Measurements from ENCODE around the gene ZFHX2. TPM values are rescaled to one million over a fixed set of nuclear protein-coding genes. Genes with fewer than 3 reads are reported as not detected.

ZFHX2 gene
- polyA plus RNA-seq, 1 donor from 2014 or later: 0.26 TPM

DNA sequence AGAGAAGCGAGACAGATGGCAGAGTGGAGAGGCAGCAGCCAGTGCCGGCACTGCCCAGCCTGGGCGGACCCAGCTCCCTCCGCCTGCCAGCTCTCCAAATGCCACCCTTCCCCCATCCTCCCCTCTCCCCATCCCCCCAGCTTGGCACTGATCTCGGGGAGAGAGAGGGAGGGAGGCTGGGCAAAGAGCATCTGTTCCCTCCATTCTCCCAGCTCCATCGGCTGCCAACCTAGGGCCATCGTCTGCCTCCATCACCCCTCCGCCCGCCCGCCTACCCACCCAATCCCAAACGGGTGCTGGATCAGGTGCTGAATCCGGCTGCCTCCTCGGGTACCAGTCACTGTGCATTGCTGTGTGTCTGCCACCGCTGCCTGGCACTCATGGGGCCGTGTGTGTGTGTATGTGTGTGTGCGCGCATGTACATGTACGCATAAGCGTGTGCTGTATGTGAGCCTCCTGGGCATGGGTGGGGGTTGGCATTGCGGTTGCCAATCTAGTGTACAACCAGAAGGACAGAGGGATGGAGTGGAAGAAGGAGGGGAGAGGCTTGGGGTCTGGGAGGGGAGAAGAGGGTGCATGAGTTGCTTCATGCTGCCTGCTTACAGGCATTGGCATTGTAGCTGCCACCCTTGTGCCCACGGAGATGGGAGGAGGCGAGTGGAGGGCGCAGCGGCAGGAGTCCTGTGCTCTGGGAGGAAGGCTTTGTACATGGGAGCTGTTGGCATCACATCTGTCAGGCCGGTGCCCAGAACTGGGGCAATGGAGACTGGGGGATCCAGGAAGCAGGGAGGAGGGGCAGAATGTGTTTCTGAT lies 38.4 kb downstream of the ZFHX2 start:
- Mint-ChIP-seq H3K27me3 (no peaks in the 10 kb centered on the region), H3K9me3 (no peaks in the 10 kb centered on the region), H3K36me3 (peaks cover 18% of the 10 kb centered on the region), H3K4me3 (peak overlapping the region in 1 of 4 donors; percentile 55), H3K27ac (no peak overlapping the region), H3K4me1 (no peaks in the 10 kb centered on the region)

DNA sequence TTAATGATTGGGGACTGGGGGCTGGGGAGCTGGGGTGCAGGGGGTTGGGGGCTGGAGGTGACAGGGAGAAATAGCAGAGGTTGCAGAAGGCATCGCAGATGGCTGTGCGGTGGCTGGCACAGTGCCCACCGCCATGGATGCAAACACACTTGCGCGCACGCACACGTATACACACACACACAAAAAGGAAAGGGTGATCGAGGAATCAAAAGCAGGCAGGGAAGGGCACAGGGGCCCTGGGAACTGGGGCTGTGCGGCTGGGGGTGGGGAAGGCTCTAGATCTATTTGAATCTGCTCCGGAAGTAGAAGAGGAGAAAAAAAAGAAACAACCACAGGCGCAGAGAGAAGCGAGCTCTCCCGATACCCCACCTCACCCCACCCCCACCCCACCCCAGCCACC lies 39.4 kb downstream of the ZFHX2 start:
- Mint-ChIP-seq H3K27ac (no peak overlapping the region), H3K4me3 (peak overlapping the region in 1 of 4 donors; percentile 28)

DNA sequence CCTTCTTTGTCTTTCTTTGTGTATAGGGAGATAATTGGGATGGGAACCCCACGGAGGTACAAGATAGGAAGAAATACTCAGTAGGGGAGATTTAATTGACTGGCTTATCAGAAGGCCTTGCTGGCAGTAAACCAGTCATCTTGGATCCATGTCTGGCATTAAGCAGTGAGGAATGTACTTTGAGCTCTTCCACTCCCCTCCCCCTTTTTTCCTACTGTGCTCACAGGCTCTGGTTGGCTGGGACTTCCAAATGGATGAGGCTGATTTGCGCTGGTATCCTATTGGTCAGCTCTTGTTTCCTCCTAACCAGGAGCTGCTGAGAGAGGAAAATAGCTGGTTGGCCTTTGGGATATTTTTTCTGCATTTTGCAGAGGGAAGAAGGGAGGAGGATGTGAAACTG lies 57.3 kb downstream of the ZFHX2 start:
- H3K27ac Mint-ChIP-seq: no peak overlapping the region
- H3K27me3 Mint-ChIP-seq: no peaks in the 10 kb centered on the region
- no peaks in the 10 kb centered on the region for H3K4me1 Mint-ChIP-seq
- H3K36me3 Mint-ChIP-seq: peaks cover 2% of the 10 kb centered on the region
- H3K9me3 Mint-ChIP-seq: no peaks in the 10 kb centered on the region
- H3K4me3 Mint-ChIP-seq: no peak overlapping the region

More for the DNA sequence above, 39.4 kb downstream of the ZFHX2 start:
- Mint-ChIP-seq H3K36me3 (peaks cover 18% of the 10 kb centered on the region), H3K27me3 (no peaks in the 10 kb centered on the region), H3K9me3 (no peaks in the 10 kb centered on the region), H3K4me1 (no peaks in the 10 kb centered on the region)

DNA sequence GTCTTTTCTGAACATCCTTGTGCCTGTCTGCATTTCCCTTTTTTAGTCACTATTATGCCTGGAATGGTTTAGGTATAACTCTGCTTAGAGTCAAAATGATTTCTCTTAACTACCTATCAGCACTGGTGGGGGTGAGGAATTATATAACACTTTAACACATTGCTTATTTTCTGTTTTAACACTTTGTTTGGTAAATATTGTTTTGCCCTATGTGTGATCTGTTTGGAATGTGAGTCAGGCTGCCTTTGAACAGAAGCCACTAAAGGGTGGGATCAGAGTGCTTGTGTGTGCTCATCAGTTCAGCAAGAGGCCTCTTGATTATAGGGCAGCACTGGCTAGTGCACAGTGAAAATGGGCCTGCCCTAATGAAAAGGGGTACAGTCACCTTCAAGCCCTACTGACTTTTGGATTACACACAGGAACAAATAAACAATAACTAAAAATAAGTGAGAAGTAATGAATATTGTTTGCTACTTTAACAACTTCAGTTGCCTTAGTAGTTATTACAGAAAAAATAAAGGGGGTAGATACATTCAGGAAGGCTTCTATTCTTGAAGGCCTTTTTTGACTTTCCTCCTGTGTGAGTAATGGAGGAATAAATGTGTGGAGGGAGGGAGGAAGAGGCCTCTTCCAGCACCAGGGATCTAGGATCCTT lies 58.8 kb downstream of the ZFHX2 start:
- H3K4me1 Mint-ChIP-seq: no peaks in the 10 kb centered on the region
- H3K36me3 Mint-ChIP-seq: peaks cover 4% of the 10 kb centered on the region
- no peak overlapping the region for H3K27ac Mint-ChIP-seq
- H3K4me3 Mint-ChIP-seq: no peak overlapping the region
- no peaks in the 10 kb centered on the region for H3K9me3 Mint-ChIP-seq
- no peaks in the 10 kb centered on the region for H3K27me3 Mint-ChIP-seq

DNA sequence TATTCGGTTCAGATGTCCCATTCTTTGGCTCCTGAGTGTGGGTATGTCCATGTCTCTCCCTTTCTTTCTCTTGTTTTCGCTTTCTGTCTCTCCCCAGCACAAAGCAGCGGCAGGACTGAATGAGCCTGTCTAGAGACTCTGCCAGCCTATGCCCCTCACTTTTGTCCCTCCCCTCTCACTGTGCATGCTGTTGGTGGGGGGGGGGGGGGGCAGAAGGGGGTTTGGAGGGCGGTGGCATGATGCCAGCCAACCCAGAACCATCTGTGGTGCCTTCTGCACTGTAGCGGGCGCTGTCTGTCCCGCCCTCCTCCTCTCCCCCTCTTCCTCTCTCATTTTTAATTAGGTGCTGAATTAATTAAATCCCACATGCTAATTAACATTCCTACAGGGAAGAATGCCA lies 64.3 kb downstream of the ZFHX2 start:
- H3K9me3 Mint-ChIP-seq: no peaks in the 10 kb centered on the region
- no peak overlapping the region for H3K4me3 Mint-ChIP-seq
- no peaks in the 10 kb centered on the region for H3K27me3 Mint-ChIP-seq
- H3K36me3 Mint-ChIP-seq: peaks cover 6% of the 10 kb centered on the region
- H3K27ac Mint-ChIP-seq: no peak overlapping the region
- peaks cover 0 to 2% (median 0%) of the 10 kb centered on the region in 3 donors for H3K4me1 Mint-ChIP-seq

DNA sequence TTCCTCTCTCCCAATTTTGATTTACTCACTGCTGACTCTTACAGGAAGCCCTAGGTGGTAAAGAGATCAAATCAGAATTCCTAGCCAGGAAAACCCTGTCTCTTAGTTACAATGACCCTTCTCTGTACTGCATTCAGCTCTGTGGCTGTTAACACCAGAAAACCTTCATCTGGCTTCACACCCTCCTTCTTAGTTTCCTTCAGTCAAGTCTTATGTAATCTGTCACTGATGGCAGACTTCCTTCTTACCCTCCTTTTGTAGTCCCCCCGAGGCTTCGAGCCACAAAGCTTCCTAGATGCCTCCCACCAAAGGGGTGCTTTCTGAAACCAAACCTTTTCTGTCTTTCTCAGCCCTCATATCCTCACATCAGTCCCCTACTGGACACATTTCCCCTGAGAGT lies 65.5 kb downstream of the ZFHX2 start:
- Mint-ChIP-seq H3K27ac (no peak overlapping the region), H3K9me3 (no peaks in the 10 kb centered on the region), H3K4me3 (no peak overlapping the region), H3K36me3 (peaks cover 6% of the 10 kb centered on the region), H3K27me3 (no peaks in the 10 kb centered on the region), H3K4me1 (peaks cover 0 to 3% (median 2%) of the 10 kb centered on the region in 3 donors)

DNA sequence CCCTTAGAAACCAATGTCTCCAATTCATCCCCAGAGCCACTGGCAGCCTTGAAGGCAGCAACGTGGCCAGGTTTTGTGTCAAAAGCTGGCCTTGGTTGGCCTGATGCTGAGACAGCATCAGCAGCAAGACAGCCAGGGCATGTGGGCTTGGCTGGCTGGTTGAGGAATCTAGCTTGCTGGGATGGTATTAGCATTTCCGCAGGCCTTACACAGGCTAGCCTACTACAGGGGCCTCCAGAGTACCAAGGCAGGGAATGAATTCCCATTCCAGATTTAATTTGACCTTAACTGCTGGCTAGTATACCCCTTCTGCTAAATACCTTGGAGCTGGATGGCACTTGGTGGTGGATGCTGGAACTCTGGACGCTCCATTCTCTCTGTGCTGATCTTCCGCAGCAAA lies 66.2 kb downstream of the ZFHX2 start:
- no peaks in the 10 kb centered on the region for H3K27me3 Mint-ChIP-seq
- H3K4me3 Mint-ChIP-seq: no peak overlapping the region
- peaks cover 0 to 3% (median 2%) of the 10 kb centered on the region in 3 donors for H3K4me1 Mint-ChIP-seq
- H3K9me3 Mint-ChIP-seq: no peaks in the 10 kb centered on the region
- peaks cover 6% of the 10 kb centered on the region for H3K36me3 Mint-ChIP-seq
- H3K27ac Mint-ChIP-seq: peak overlapping the region in 1 of 3 donors; percentile 48

DNA sequence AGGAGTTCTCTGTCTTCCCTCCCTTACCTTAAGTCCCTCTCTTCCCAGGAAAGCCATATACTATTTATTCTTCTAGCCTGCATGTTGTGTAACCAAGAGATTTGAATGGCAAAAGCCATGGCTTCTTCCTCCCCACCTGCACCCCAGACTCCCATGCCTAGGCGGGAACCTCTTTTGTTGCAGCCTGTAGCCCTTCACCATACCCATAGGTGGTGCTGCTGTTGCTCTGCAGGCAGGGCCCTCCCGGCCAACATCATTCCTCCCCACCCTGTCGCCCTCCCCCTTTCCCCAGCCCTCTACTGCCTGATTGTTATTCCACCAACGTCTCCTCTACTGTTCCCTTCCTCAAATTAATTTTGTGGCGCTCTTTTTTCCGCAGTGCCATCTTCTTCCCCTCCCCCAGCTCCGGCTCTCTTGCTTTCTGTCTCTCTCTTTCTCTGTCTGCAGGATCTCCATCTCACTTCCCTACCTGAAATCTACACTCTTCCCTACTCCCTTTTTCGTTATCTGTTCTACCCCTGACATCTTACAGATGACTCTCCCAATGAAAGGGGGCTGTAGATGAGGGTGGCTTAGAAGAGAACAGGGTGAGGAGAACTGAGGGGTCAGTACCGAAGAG lies 68.2 kb downstream of the ZFHX2 start:
- H3K4me3 Mint-ChIP-seq: no peak overlapping the region
- peaks cover 4% of the 10 kb centered on the region for H3K36me3 Mint-ChIP-seq
- no peak overlapping the region for H3K27ac Mint-ChIP-seq
- H3K4me1 Mint-ChIP-seq: peaks cover 2 to 4% (median 3%) of the 10 kb centered on the region in 3 donors
- H3K27me3 Mint-ChIP-seq: no peaks in the 10 kb centered on the region
- no peaks in the 10 kb centered on the region for H3K9me3 Mint-ChIP-seq

DNA sequence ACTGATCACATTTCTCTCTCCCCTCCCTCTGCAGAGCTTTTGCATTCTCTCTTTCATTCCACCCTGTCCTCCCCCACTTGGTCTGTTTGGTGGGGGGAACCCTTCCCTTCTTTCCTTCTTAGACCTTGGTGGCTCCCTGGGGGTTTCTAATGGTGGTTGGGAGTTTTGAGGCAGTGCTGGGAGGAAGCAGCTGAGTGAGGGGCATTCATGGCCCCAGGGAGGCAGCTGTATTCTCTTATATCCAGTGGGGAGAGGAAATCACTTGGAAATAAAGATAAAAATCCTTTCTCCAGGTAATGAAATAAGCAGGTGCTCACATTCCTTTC lies 68.8 kb downstream of the ZFHX2 start:
- Mint-ChIP-seq H3K27me3 (no peaks in the 10 kb centered on the region), H3K27ac (no peak overlapping the region), H3K4me1 (peaks cover 3 to 5% (median 4%) of the 10 kb centered on the region in 3 donors), H3K36me3 (peaks cover 5% of the 10 kb centered on the region), H3K9me3 (no peaks in the 10 kb centered on the region), H3K4me3 (no peak overlapping the region)

DNA sequence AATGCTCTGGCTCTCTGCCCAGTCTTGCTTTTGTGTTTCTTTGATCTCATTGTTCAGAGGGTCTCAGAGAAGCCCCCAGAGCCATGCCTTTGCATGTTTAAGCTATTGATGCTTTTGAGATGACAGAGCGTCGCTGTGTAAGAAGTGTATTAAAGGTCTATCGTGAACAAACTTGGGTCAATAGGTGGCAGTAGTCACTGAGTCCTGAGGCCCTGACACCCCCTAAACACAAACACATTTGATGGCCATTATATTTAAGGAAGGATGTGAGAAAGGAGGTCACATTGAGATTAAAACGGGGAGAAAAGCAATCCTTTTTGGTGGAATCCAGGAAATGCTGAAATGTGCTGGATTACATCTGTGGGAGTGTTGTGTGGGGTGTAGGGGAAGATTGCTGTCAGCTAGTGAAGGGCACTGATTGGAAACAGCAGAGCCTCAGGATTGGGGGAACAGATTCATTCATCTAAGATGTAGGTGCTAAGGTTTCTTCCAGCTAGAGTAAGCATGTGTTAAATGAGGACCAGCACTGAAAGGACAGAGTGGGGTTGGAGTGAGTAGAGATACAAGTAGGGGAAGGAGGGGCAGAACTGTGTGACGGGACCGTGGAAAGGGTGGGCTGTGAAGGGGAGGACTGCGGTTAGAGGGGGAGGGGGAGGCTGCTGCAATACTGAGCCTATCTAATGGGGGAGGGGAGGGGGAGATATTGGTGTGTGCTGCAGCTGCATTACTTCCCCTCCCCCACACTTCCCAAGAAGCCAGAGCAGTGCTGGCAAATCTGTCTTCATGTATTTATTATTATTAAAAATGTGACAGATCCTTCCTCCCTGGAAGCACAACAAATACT lies 69.4 kb downstream of the ZFHX2 start:
- Mint-ChIP-seq H3K4me1 (peaks cover 3 to 5% (median 4%) of the 10 kb centered on the region in 3 donors), H3K36me3 (peaks cover 5% of the 10 kb centered on the region), H3K27ac (no peak overlapping the region), H3K9me3 (no peaks in the 10 kb centered on the region), H3K27me3 (no peaks in the 10 kb centered on the region), H3K4me3 (no peak overlapping the region)

DNA sequence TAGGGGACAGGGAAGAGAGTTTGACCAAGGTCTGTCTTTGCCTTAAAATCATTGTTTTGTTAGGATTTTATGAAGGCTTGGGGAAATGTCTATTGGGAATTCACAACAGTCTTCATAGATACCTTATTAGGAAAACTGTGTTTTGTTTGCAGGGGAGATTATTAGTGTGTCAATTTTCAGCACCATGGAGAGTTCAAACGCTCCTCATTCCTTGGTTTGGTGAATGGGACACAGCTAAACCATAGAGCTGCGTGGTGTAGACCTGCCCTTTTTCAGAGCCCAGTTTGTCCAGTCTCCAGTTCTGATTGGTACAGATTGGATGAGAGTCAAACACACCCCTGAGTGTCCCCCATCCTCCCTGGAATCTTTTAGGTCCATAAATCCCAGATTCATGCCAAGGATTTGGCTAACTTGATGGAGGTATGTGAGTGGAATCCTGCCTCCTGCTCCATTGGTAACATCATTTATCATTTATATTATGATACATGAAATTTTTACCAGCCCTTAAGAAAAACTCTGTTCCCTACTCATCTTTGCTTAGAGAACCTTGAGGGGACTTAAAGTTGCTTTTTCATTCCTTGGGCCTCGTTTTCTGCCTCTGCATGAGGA lies 70.1 kb downstream of the ZFHX2 start:
- Mint-ChIP-seq H3K9me3 (no peaks in the 10 kb centered on the region), H3K4me1 (peaks cover 3 to 5% (median 4%) of the 10 kb centered on the region in 3 donors), H3K27ac (no peak overlapping the region), H3K36me3 (peaks cover 5% of the 10 kb centered on the region), H3K4me3 (no peak overlapping the region), H3K27me3 (no peaks in the 10 kb centered on the region)

DNA sequence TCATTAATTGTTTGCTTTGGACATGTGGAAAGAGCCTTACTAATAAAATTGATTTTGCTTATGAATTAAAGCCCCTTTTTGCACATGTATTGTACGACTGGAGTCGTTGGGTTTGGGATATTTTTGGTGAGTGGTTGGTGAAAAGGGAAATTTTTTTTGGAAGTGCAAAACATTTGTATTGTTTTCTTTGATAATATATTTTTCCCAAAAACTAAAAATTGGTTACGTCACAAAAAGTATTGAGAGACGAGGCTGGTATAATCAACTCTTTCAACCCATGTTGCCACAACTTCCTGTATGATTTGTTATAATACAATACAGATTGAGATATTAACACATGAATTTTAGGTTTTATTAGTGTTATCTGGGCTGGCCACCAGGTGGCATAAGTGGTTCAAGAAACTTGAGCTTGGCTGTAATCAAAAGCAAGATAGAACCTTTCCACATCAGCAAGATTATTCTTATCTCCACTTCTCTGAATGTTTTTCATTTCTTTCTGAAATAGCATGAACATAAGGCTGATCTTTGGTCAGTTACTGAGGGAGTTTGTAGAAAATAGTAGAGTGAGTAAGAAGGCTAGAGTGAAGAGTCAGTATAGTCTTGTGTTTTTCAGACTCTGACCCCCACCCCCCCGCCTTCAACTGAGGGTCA lies 73.3 kb downstream of the ZFHX2 start:
- Mint-ChIP-seq H3K4me1 (peaks cover 4 to 5% (median 4%) of the 10 kb centered on the region in 3 donors), H3K9me3 (no peaks in the 10 kb centered on the region), H3K27ac (peak overlapping the region in 1 of 3 donors; percentile 46), H3K4me3 (no peak overlapping the region), H3K27me3 (no peaks in the 10 kb centered on the region), H3K36me3 (peaks cover 2% of the 10 kb centered on the region)

DNA sequence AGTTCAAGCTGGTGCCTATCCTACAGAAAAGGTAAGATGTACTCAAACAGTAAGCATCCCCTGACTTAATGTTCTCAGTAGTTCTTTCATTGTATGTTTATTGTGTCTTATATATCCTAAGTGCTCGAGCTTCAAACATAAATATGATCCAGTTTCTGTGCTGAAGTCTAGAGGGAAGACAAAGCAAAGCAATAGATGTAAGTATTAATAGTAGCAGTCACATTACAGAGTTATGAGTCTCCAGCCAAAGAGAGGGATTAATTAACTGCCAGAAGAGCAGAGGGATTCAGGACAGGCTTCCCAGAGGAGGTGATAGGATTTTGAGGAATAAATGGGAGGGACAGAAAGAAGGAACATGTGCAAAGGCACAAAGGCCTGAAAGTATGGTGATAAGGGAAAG lies 80.6 kb downstream of the ZFHX2 start:
- H3K36me3 Mint-ChIP-seq: no peaks in the 10 kb centered on the region
- peak overlapping the region in 2 of 3 donors; percentile 54 to 63 for H3K27ac Mint-ChIP-seq
- no peaks in the 10 kb centered on the region for H3K9me3 Mint-ChIP-seq
- H3K4me3 Mint-ChIP-seq: peak overlapping the region in 3 of 4 donors; percentile 72 to 81 (median 77)
- H3K4me1 Mint-ChIP-seq: peaks cover 4 to 8% (median 7%) of the 10 kb centered on the region in 3 donors
- H3K27me3 Mint-ChIP-seq: no peaks in the 10 kb centered on the region

All from IgD-negative memory B cell (primary cell).